Endothelial cell of umbilical vein (primary cell): ENCODE results near the gene PDE1C. TPM values are rescaled to one million over a fixed set of nuclear protein-coding genes. Genes with fewer than 3 reads are reported as not detected.

Experiments used
- BruUV-seq: library from RNA; stranded (reverse); fragments of 400-500 nt; replicated peaks from 2 replicates; lab custom pipeline; 2021; lab: Mats Ljungman, UMichigan
- CTCF ChIA-PET: fragments of 300-600, 350-600 bp; sonication (Branson Sonifier 250); formaldehyde crosslinking; loops from one replicate; lab custom pipeline; 2021; ENCODE audit warnings: antibody characterized with exemption, inconsistent platforms; lab: Charles Lee
- POLR2A ChIA-PET: fragments of 300-600, 350-600 bp; sonication (Branson Sonifier 250); formaldehyde crosslinking; loops from one replicate; lab custom pipeline; 2021; ENCODE audit warnings: antibody characterized with exemption, inconsistent platforms; lab: Charles Lee
- DNase-seq: peaks from one replicate; pipeline ENCODE4 v3.0.0-alpha.2; 2011; ENCODE audit warnings: low read depth, low spot score
- FAIRE-seq: peaks from 2 replicates; lab custom pipeline; 2011; peaks lifted over from hg19 to GRCh38; lab: Jason Lieb, UNC
- H2AFZ ChIP-seq: 2 replicates; pipeline ENCODE4 v1.6.0; 2012; ENCODE audit warnings: low read depth, low read length, control low read depth, inconsistent platforms
- H3K27ac ChIP-seq: 2 replicates; pipeline ENCODE4 v1.5.1; 2011; ENCODE audit warnings: low read depth, mild to moderate bottlenecking, control low read depth, low read length, moderate library complexity; ENCODE audit not compliant: insufficient read depth
- H3K27me3 ChIP-seq, 2 experiments: 2 replicates each; pipeline versions ENCODE4 v1.6.0 to v1.6.1; 2011; ENCODE audit warnings: low read length in 2 of 2, mixed read lengths in 1 of 2; ENCODE audit not compliant: control insufficient read depth in 2 of 2, insufficient read depth in 2 of 2
- H3K36me3 ChIP-seq, 2 experiments: 2 replicates in 1 of 2; 3 replicates in 1 of 2; pipeline ENCODE4 v1.5.1; 2011; ENCODE audit warnings: low read length in 2 of 2, mild to moderate bottlenecking in 1 of 2, moderate library complexity in 1 of 2; ENCODE audit not compliant: control insufficient read depth in 2 of 2, insufficient read depth in 2 of 2; ENCODE audit errors: extremely low read depth in 1 of 2
- H3K4me1 ChIP-seq: 3 replicates; pipeline ENCODE4 v1.5.1; 2011; ENCODE audit warnings: mild to moderate bottlenecking, low read length; ENCODE audit not compliant: control insufficient read depth, insufficient read depth; ENCODE audit errors: extremely low read depth
- H3K4me2 ChIP-seq: 2 replicates; pipeline ENCODE4 v1.6.1; 2011; ENCODE audit warnings: low read length, control low read depth, mixed read lengths; ENCODE audit not compliant: insufficient read depth
- H3K4me3 ChIP-seq, 3 experiments: fragments of 200-600 bp in 1 of 3; sonication (generic), shearing (Covaris generic) in 1 of 3; replicated peaks in 1 of 3; 2 replicates each; pipeline ENCODE4 v1.5.1; 2011 to 2016; ENCODE audit warnings: control low read depth in 3 of 3, low read length in 3 of 3, mild to moderate bottlenecking in 2 of 3, inconsistent platforms in 1 of 3, low read depth in 1 of 3, moderate library complexity in 1 of 3; ENCODE audit not compliant: insufficient read depth in 1 of 3
- H3K79me2 ChIP-seq: 2 replicates; pipeline ENCODE4 v1.6.0; 2012; ENCODE audit warnings: low read length, inconsistent platforms; ENCODE audit not compliant: control insufficient read depth, insufficient read depth
- H3K9ac ChIP-seq: replicated peaks from 2 replicates; pipeline ENCODE3; 2011; ENCODE audit warnings: low read length, control low read depth; ENCODE audit not compliant: insufficient read depth; ENCODE audit errors: extremely low read depth
- H3K9me1 ChIP-seq: replicated peaks from 3 replicates; pipeline ENCODE4 v1.6.0; 2011; ENCODE audit warnings: mild to moderate bottlenecking, low read length; ENCODE audit not compliant: control insufficient read depth, insufficient read depth; ENCODE audit errors: extremely low read depth
- H3K9me3 ChIP-seq: replicated peaks from 2 replicates; pipeline ENCODE4 v1.5.1; 2012; ENCODE audit warnings: low read length, inconsistent platforms; ENCODE audit not compliant: control insufficient read depth, insufficient read depth
- H4K20me1 ChIP-seq: replicated peaks from 2 replicates; pipeline ENCODE3; 2011; ENCODE audit warnings: mild to moderate bottlenecking, low read length; ENCODE audit not compliant: control insufficient read depth, insufficient read depth; ENCODE audit errors: extremely low read depth
- CTCF ChIP-seq, 2 donors: IDR thresholded peaks; 1 replicate in 1 of 2; 2 replicates in 1 of 2; pipeline ENCODE4 v1.5.1; 2011; ENCODE audit warnings: low read length in 2 of 2, mild to moderate bottlenecking in 2 of 2, moderate library complexity in 2 of 2, control low read depth in 1 of 2, inconsistent platforms in 1 of 2, low read depth in 1 of 2; ENCODE audit not compliant: insufficient read depth in 1 of 2; ENCODE audit errors: extremely low read depth in 1 of 2
- EZH2 ChIP-seq: IDR thresholded peaks from 2 replicates; pipeline ENCODE4 v1.6.1; 2012; ENCODE audit warnings: borderline replicate concordance, low read depth, mild to moderate bottlenecking, moderate library complexity, low read length, inconsistent platforms; ENCODE audit not compliant: severe bottlenecking
- MAX ChIP-seq: IDR thresholded peaks from 2 replicates; pipeline ENCODE4 v1.6.1; 2011; ENCODE audit not compliant: insufficient read depth, insufficient read length
- POLR2A ChIP-seq: IDR thresholded peaks from 2 replicates; pipeline ENCODE4 v1.6.1; 2012; ENCODE audit warnings: low read depth, mild to moderate bottlenecking, control low read depth, low read length
- dilution Hi-C: fragments of 300-500 bp; cut with MboI; formaldehyde crosslinking; loops from one replicate; pipeline ENCODE4 v1.15.0; 2019; ENCODE audit warnings: low sequenced_read_pairs; ENCODE audit not compliant: extremely low pct_ligation_motif_present
- intact Hi-C: fragments of 100-400 bp; cut with micrococcal nuclease; formaldehyde crosslinking; loops from one replicate; pipeline ENCODE4 v1.10.0; 2022
- polyA plus RNA-seq, 4 experiments: library from polyadenylated mRNA; depleted of rRNA in 3 of 4; stranded (reverse) in 3 of 4; unstranded in 1 of 4; fragments of >200 nt; gene quantifications; 2 replicates each; pipeline versions ENCODE4 v1.2.1 to v1.2.3, GENCODE V29; 2011 to 2012; ENCODE audit warnings: missing spikeins in 1 of 4
- total RNA-seq: library from RNA; stranded (reverse); gene quantifications from 2 replicates; pipeline ENCODE4 v1.2.3, GENCODE V29; 2021

The PDE1C gene
- total and polyA plus RNA-seq, 2 donors (not counting 3 experiments of a cell fraction or from before 2014, with no cell fraction given) = 0.90 to 3.1 TPM

- FAIRE-seq = no peak
- BruUV-seq = no TSS peak
- TF ChIP-seq CTCF (IDR thresholded peaks at IDR 0.05; ENCODE audit: extremely low read depth in 1 of 2, insufficient read depth in 1 of 2, low read depth in 1 of 2, low read length in 2 of 2) = no peak
- TF ChIP-seq POLR2A = no peak
- no peaks in the 10 kb centered on the region for H3K36me3 ChIP-seq
- H3K9me3 ChIP-seq = no peaks in the 10 kb centered on the region
- ChIA-PET POLR2A (no interaction called here), CTCF (interaction anchor here (1.0 to 1.6 kb wide), 2 partner anchors 23 to 243 kb away, joined by 4 to 9 read pairs; no protein-coding TSS in a partner anchor)
- dilution Hi-C loops = no loop called here
- H3K79me2 ChIP-seq = no peaks in the 10 kb centered on the region
- DNase-seq = no peak
- no peak overlapping the region for H3K4me2 ChIP-seq
- no peak overlapping the region for H2AFZ ChIP-seq
- no peaks in the 10 kb centered on the region for H3K27me3 ChIP-seq
- H4K20me1 ChIP-seq = no peaks in the 10 kb centered on the region
- H3K4me1 ChIP-seq = no peaks in the 10 kb centered on the region
- H3K4me3 ChIP-seq = no peak overlapping the region
- H3K27ac ChIP-seq = no peak overlapping the region
- intact Hi-C loops = no loop called here
- no peaks in the 10 kb centered on the region for H3K9me1 ChIP-seq
- H3K9ac ChIP-seq = no peak overlapping the region
Observed at GRCh38 chr7:32058002-32058401, 12.2 kb downstream of the PDE1C start.

GRCh38 chr7:32056767-32057166 lies 13.4 kb downstream of the PDE1C start:
- FAIRE-seq = no peak
- Histone ChIP-seq H3K4me1 (no peaks in the 10 kb centered on the region), H2AFZ (no peak overlapping the region), H3K4me3 (no peak overlapping the region), H3K27ac (no peak overlapping the region), H3K27me3 (no peaks in the 10 kb centered on the region), H3K4me2 (no peak overlapping the region), H3K79me2 (no peaks in the 10 kb centered on the region), H4K20me1 (no peaks in the 10 kb centered on the region), H3K9me1 (no peaks in the 10 kb centered on the region), H3K9ac (no peak overlapping the region), H3K36me3 (no peaks in the 10 kb centered on the region), H3K9me3 (no peaks in the 10 kb centered on the region)
- dilution Hi-C loops = no loop called here
- no TSS peak for BruUV-seq
- intact Hi-C loops = no loop called here
- TF ChIP-seq MAX (no peak), EZH2 (no peak)
- DNase-seq = no peak
- CTCF ChIA-PET = interaction anchor here (1.0 to 3.9 kb wide), 5 partner anchors 9 to 274 kb away, joined by 4 to 14 read pairs (median 5); no protein-coding TSS in a partner anchor
- POLR2A ChIA-PET = no interaction called here
